HCT116 (cell line): ENCODE data around the gene MTG2. TPM values are rescaled to one million over a fixed set of nuclear protein-coding genes. Genes with fewer than 3 reads are reported as not detected.

Source experiments
- ATAC-seq: fragments of 200-7000 bp; cut with Tn5 transposase; 2 replicates; pipeline ENCODE4 v1.9.1; 2020; ENCODE audit warnings: mild to moderate bottlenecking, moderate library complexity
- BruUV-seq: library from RNA; stranded (reverse); fragments of 400-500 nt; replicated peaks from 2 replicates; lab custom pipeline; 2021; lab: Mats Ljungman, UMichigan
- CTCF ChIA-PET: fragments of 300-600 bp; sonication (Branson Sonifier 250); formaldehyde crosslinking; loops from one replicate; lab custom pipeline; 2021; ENCODE audit warnings: antibody characterized with exemption; lab: Charles Lee
- POLR2A ChIA-PET: fragments of 300-600, 350-600 bp; sonication (Branson Sonifier 250); formaldehyde crosslinking; loops from one replicate; lab custom pipeline; 2021; ENCODE audit warnings: antibody characterized with exemption; lab: Charles Lee
- RAD21 ChIA-PET, 2 experiments: fragments of 300-600 bp; sonication (Branson Sonifier 250); formaldehyde crosslinking; loops; one replicate each; lab custom pipeline; 2023; ENCODE audit warnings: low total read pairs in 2 of 2; ENCODE audit not compliant: uncharacterized antibody in 2 of 2, unreplicated experiment in 2 of 2, low non-redundant PET in 1 of 2; lab: Charles Lee
- DNase-seq: peaks from one replicate; pipeline ENCODE4 v3.0.0-alpha.2; 2010; ENCODE audit warnings: low read depth, low spot score
- H2AFZ ChIP-seq: fragments of 200-600 bp; shearing (Covaris generic), sonication (generic); 2 replicates; pipeline ENCODE4 v1.6.1; 2017; ENCODE audit warnings: low read depth, mixed run types, mixed read lengths, antibody characterized with exemption, low read length; ENCODE audit not compliant: poor library complexity, severe bottlenecking
- H3K27ac ChIP-seq: 2 replicates; pipeline ENCODE4 v1.5.1; 2012; ENCODE audit warnings: low read depth, low read length
- H3K27me3 ChIP-seq: fragments of 200-600 bp; sonication (generic); 2 replicates; pipeline ENCODE4 v1.6.1; 2016; ENCODE audit warnings: mixed run types, low read length, mixed read lengths; ENCODE audit not compliant: insufficient read depth
- H3K36me3 ChIP-seq, 2 experiments: fragments of 200-500 bp in 1 of 2; fragments of 200-600 bp in 1 of 2; sonication (Bioruptor generic) in 1 of 2; sonication (generic) in 1 of 2; 2 replicates each; pipeline versions ENCODE4 v1.5.1 to v1.6.1; 2014 to 2016; ENCODE audit warnings: low read length in 2 of 2, inconsistent platforms in 1 of 2, mixed read lengths in 1 of 2, mixed run types in 1 of 2; ENCODE audit not compliant: insufficient read depth in 2 of 2, control insufficient read depth in 1 of 2
- H3K4me1 ChIP-seq, 2 experiments: fragments of 200-600 bp in 1 of 2; sonication (generic) in 1 of 2; 2 replicates each; pipeline versions ENCODE4 v1.5.1 to v1.6.1; 2012 to 2017; ENCODE audit warnings: low read length in 2 of 2, inconsistent platforms in 1 of 2, mild to moderate bottlenecking in 1 of 2, mixed read lengths in 1 of 2, mixed run types in 1 of 2, moderate library complexity in 1 of 2; ENCODE audit not compliant: insufficient read depth in 2 of 2, control insufficient read depth in 1 of 2
- H3K4me2 ChIP-seq: fragments of 200-600 bp; sonication (generic); 2 replicates; pipeline ENCODE4 v1.6.1; 2017; ENCODE audit warnings: mixed run types, low read length, mixed read lengths
- H3K4me3 ChIP-seq, 2 experiments: fragments of 200-600 bp in 1 of 2; sonication (generic) in 1 of 2; replicated peaks in 1 of 2; 2 replicates each; pipeline ENCODE4 v1.5.1; 2011 to 2016; ENCODE audit warnings: low read length in 2 of 2, control low read depth in 1 of 2, low read depth in 1 of 2, mild to moderate bottlenecking in 1 of 2, mixed read lengths in 1 of 2, mixed run types in 1 of 2
- H3K79me2 ChIP-seq: fragments of 200-600 bp; sonication (generic); 2 replicates; pipeline ENCODE4 v1.6.1; 2017; ENCODE audit warnings: mild to moderate bottlenecking, mixed run types, low read length, moderate library complexity, mixed read lengths; ENCODE audit not compliant: insufficient read depth
- H3K9ac ChIP-seq: fragments of 200-600 bp; sonication (generic); 2 replicates; pipeline ENCODE4 v1.6.1; 2016; ENCODE audit warnings: low read length, mixed read lengths
- H3K9me2 ChIP-seq: fragments of 200-600 bp; sonication (generic), shearing (Covaris generic); 2 replicates; pipeline ENCODE4 v1.6.1; 2017; ENCODE audit warnings: mixed run types, mild to moderate bottlenecking, moderate library complexity; ENCODE audit not compliant: insufficient read depth
- H3K9me3 ChIP-seq, 2 experiments: fragments of 200-500 bp in 1 of 2; fragments of 200-600 bp in 1 of 2; sonication (Bioruptor generic) in 1 of 2; sonication (generic) in 1 of 2; 2 replicates each; pipeline ENCODE4 v1.6.1; 2014 to 2017; ENCODE audit warnings: low read length in 2 of 2, mixed read lengths in 2 of 2, inconsistent platforms in 1 of 2, low read depth in 1 of 2, mild to moderate bottlenecking in 1 of 2, mixed run types in 1 of 2, moderate library complexity in 1 of 2; ENCODE audit not compliant: control insufficient read depth in 1 of 2, insufficient read depth in 1 of 2
- H4K20me1 ChIP-seq: fragments of 200-600 bp; sonication (generic), shearing (Covaris generic); 2 replicates; pipeline ENCODE4 v1.6.1; 2017; ENCODE audit warnings: mixed run types, mild to moderate bottlenecking, moderate library complexity; ENCODE audit not compliant: insufficient read depth
- CEBPB ChIP-seq: IDR thresholded peaks from 2 replicates; pipeline ENCODE4 v1.6.1; 2012; ENCODE audit warnings: low read depth
- EGR1 ChIP-seq: IDR thresholded peaks from 2 replicates; pipeline ENCODE4 v1.6.1; 2012; ENCODE audit warnings: low read depth
- EZH2 ChIP-seq: fragments of 200-600 bp; sonication (generic); IDR thresholded peaks from 2 replicates; pipeline ENCODE4 v1.6.1; 2017; ENCODE audit warnings: antibody characterized with exemption, mixed run types
- EZH2phosphoT487 ChIP-seq: fragments of 200-600 bp; IDR thresholded peaks from 2 replicates; pipeline ENCODE4 v1.6.1; 2018; ENCODE audit warnings: antibody characterized with exemption, borderline replicate concordance
- POLR2A ChIP-seq: IDR thresholded peaks from 2 replicates; pipeline ENCODE4 v1.7.0; 2011; ENCODE audit warnings: borderline replicate concordance; ENCODE audit not compliant: insufficient read depth, insufficient read length; ENCODE audit errors: extremely low read depth
- SRF ChIP-seq: IDR thresholded peaks from 2 replicates; pipeline ENCODE4 v1.6.1; 2012; ENCODE audit warnings: low read depth
- YY1 ChIP-seq: IDR thresholded peaks from 2 replicates; pipeline ENCODE4 v1.6.1; 2011; ENCODE audit warnings: low read length, low read depth, moderate library complexity, mild to moderate bottlenecking; ENCODE audit not compliant: insufficient replicate concordance; ENCODE audit errors: extremely low read depth
- intact Hi-C: fragments of 100-400 bp; cut with micrococcal nuclease; formaldehyde crosslinking; loops from 2 replicates; pipeline ENCODE4 v1.10.0; 2022
- total RNA-seq: library from RNA; stranded (reverse); gene quantifications from one replicate; pipeline ENCODE4 v1.2.1, GENCODE V29; 2021; ENCODE audit not compliant: unreplicated experiment
- TF ChIP-seq, protein P1 (sequence below): IDR thresholded peaks from 2 replicates; pipeline ENCODE4 v1.6.1; 2012; ENCODE audit warnings: low read depth
- TF ChIP-seq, protein P2 (sequence below): IDR thresholded peaks from 2 replicates; pipeline ENCODE4 v1.6.1; 2011; ENCODE audit warnings: mild to moderate bottlenecking, low read length, moderate library complexity; ENCODE audit not compliant: insufficient replicate concordance; ENCODE audit errors: extremely low read depth

The MTG2 gene
- total RNA-seq, 1 experiment from 2014 or later: 43.3 TPM

DNA sequence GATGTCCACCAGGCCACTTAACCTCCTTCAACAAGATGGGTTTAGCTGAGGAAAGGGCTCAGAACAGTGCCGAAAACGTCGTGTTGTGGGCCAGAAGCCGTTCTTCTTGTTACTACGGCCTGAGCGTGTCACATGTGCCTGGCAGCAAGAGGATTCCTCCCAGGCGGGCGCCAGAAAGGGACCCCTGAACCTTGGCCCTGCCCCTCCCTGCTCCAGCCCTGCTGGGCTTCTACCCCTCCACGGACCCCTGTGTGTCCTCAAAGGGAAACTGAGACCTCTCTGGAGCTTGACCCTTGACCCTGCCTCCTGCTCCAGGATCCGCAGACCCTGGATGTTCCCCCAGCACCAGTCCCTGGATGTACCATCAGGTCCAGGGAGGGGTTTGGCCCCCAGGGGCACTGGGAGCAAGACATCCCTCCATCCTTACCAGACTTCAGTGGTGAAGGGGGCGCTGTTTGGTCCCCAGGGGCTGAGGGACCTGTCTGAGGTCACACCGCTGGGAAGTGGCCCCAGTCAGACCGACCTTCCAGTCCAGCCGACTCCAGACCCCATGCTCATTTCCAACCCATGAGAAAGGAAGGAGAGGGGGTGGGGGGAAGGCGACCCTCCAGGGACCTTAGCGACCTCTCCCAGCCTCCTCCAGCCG is 27.1 kb downstream of the MTG2 start:
- no peak overlapping the region for H3K9ac ChIP-seq
- ChIA-PET POLR2A (no interaction called here), CTCF (no interaction called here), RAD21 (no interaction called here)
- no peak overlapping the region for H3K4me3 ChIP-seq
- H2AFZ ChIP-seq: no peak overlapping the region
- peaks cover 0 to 3% of the 10 kb centered on the region in 2 experiments; a peak in 1 of 4 replicates for H3K36me3 ChIP-seq
- H3K9me3 ChIP-seq: no peaks in the 10 kb centered on the region
- H4K20me1 ChIP-seq: no peaks in the 10 kb centered on the region
- H3K79me2 ChIP-seq: no peaks in the 10 kb centered on the region
- peaks cover 11% of the 10 kb centered on the region; the same call in 1 of the 2 replicates for H3K27me3 ChIP-seq
- H3K9me2 ChIP-seq: no peaks in the 10 kb centered on the region
- intact Hi-C loops: no loop called here
- no peak for TF ChIP-seq EZH2phosphoT487
- no peak for TF ChIP-seq EGR1
- TF ChIP-seq YY1: no peak
- H3K27ac ChIP-seq: no peak overlapping the region
- BruUV-seq: no TSS peak
- no peak for DNase-seq
- no peak overlapping the region for H3K4me2 ChIP-seq
- peaks cover 0 to 5% of the 10 kb centered on the region in 2 experiments; a peak in 1 of 4 replicates for H3K4me1 ChIP-seq
- no peak for ATAC-seq

DNA sequence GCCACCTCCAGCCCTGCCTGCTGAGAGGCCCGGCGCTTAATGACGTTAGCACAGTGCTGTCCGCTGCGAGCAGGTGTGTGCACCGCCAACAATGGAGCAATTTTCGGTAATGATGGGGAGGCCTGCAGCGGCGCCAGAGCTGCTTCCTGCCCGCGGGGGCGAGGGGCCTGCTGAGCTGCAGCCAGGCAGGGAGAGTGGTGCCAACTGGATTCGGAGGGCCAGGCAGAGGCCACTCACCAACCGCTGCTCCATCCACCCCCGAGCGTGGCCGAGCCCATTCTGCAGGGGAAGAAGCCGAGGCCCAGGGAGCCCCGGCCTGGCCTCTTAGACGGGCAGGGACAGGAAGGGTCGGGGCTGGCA is 27.6 kb downstream of the MTG2 start:
- intact Hi-C loops: no loop called here
- no peak for ATAC-seq
- no TSS peak for BruUV-seq
- Histone ChIP-seq H3K9me2 (no peaks in the 10 kb centered on the region), H3K9ac (no peak overlapping the region), H3K79me2 (no peaks in the 10 kb centered on the region), H3K4me2 (no peak overlapping the region), H3K4me1 (peaks cover 0 to 5% of the 10 kb centered on the region in 2 experiments; a peak in 1 of 4 replicates), H3K27me3 (peaks cover 11% of the 10 kb centered on the region; the same call in 1 of the 2 replicates), H3K27ac (no peak overlapping the region), H3K9me3 (no peaks in the 10 kb centered on the region), H4K20me1 (no peaks in the 10 kb centered on the region), H3K36me3 (peaks cover 0 to 3% of the 10 kb centered on the region in 2 experiments; a peak in 1 of 4 replicates), H2AFZ (no peak overlapping the region), H3K4me3 (no peak overlapping the region)
- no peak for DNase-seq
- ChIA-PET RAD21 (no interaction called here), CTCF (no interaction called here), POLR2A (no interaction called here)
- no peak for TF ChIP-seq CEBPB
- no peak for TF ChIP-seq EZH2
- TF ChIP-seq, protein P1, sequence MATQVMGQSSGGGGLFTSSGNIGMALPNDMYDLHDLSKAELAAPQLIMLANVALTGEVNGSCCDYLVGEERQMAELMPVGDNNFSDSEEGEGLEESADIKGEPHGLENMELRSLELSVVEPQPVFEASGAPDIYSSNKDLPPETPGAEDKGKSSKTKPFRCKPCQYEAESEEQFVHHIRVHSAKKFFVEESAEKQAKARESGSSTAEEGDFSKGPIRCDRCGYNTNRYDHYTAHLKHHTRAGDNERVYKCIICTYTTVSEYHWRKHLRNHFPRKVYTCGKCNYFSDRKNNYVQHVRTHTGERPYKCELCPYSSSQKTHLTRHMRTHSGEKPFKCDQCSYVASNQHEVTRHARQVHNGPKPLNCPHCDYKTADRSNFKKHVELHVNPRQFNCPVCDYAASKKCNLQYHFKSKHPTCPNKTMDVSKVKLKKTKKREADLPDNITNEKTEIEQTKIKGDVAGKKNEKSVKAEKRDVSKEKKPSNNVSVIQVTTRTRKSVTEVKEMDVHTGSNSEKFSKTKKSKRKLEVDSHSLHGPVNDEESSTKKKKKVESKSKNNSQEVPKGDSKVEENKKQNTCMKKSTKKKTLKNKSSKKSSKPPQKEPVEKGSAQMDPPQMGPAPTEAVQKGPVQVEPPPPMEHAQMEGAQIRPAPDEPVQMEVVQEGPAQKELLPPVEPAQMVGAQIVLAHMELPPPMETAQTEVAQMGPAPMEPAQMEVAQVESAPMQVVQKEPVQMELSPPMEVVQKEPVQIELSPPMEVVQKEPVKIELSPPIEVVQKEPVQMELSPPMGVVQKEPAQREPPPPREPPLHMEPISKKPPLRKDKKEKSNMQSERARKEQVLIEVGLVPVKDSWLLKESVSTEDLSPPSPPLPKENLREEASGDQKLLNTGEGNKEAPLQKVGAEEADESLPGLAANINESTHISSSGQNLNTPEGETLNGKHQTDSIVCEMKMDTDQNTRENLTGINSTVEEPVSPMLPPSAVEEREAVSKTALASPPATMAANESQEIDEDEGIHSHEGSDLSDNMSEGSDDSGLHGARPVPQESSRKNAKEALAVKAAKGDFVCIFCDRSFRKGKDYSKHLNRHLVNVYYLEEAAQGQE: no peak
- TF ChIP-seq, protein P2, sequence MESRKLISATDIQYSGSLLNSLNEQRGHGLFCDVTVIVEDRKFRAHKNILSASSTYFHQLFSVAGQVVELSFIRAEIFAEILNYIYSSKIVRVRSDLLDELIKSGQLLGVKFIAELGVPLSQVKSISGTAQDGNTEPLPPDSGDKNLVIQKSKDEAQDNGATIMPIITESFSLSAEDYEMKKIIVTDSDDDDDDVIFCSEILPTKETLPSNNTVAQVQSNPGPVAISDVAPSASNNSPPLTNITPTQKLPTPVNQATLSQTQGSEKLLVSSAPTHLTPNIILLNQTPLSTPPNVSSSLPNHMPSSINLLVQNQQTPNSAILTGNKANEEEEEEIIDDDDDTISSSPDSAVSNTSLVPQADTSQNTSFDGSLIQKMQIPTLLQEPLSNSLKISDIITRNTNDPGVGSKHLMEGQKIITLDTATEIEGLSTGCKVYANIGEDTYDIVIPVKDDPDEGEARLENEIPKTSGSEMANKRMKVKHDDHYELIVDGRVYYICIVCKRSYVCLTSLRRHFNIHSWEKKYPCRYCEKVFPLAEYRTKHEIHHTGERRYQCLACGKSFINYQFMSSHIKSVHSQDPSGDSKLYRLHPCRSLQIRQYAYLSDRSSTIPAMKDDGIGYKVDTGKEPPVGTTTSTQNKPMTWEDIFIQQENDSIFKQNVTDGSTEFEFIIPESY: no peak
- TF ChIP-seq SRF: no peak
- no peak for TF ChIP-seq POLR2A
